ENCODE results near the gene MMRN1. TPM values are rescaled to one million over a fixed set of nuclear protein-coding genes. Genes with fewer than 3 reads are reported as not detected.

Gene MMRN1
- total RNA-seq, 4 donors from 2014 or later: 10.3 to 26.5 (median 20.5) TPM

GRCh38 chr4:89914609-89915550 is 20.2 kb downstream of the MMRN1 start:
- DNase-seq (ENCODE audit: low spot score in 2 of 2): no peak
- intact Hi-C loops (cut with DNase I; ENCODE audit: low total_unique reads): no loop called here
- no peak for TF ChIP-seq POLR2A (IDR thresholded peaks at IDR 0.05)
- no peak for TF ChIP-seq CTCF (IDR thresholded peaks at IDR 0.05)
- WGBS, 2 donors: 36 to 59% methylated on average over 1 of the region's 1 CpG
- H3K4me3 ChIP-seq (ENCODE audit: low read depth, poor library complexity, severe bottlenecking): no peak overlapping the region

- TF ChIP-seq CTCF (IDR thresholded peaks at IDR 0.05) (no peak), POLR2A (IDR thresholded peaks at IDR 0.05) (no peak)
Observed at GRCh38 chr4:89915937-89916336, 21.3 kb downstream of the MMRN1 start.

GRCh38 chr4:89922848-89923416 is 28.3 kb downstream of the MMRN1 start:
- intact Hi-C loops (cut with DNase I; ENCODE audit: low total_unique reads): no loop called here
- no peak for DNase-seq (ENCODE audit: low spot score in 2 of 2)
- H3K4me3 ChIP-seq (ENCODE audit: low read depth, poor library complexity, severe bottlenecking): no peak overlapping the region
- TF ChIP-seq POLR2A (IDR thresholded peaks at IDR 0.05): no peak
- TF ChIP-seq CTCF (IDR thresholded peaks at IDR 0.05): no peak
- 62 to 72% methylated on average over 5 of the region's 5 CpGs for WGBS, 2 donors

More at GRCh38 chr4:89915937-89916336, 21.3 kb downstream of the MMRN1 start:
- no peak for DNase-seq (ENCODE audit: low spot score in 2 of 2)
- intact Hi-C loops (cut with DNase I; ENCODE audit: low total_unique reads): no loop called here
- 19 to 40% methylated on average over 3 of the region's 3 CpGs for WGBS, 2 donors
- no peak overlapping the region for H3K4me3 ChIP-seq (ENCODE audit: low read depth, poor library complexity, severe bottlenecking)

- 85% methylated on average over 4 of the region's 4 CpGs for WGBS, 2 donors
- intact Hi-C loops (cut with DNase I; ENCODE audit: low total_unique reads): no loop called here
- DNase-seq (ENCODE audit: low spot score in 2 of 2): no peak
- no peak overlapping the region for H3K4me3 ChIP-seq (ENCODE audit: low read depth, poor library complexity, severe bottlenecking)
- no peak for TF ChIP-seq CTCF (IDR thresholded peaks at IDR 0.05)
- TF ChIP-seq POLR2A (IDR thresholded peaks at IDR 0.05): no peak
Observed at GRCh38 chr4:89928838-89929237, 34.2 kb downstream of the MMRN1 start.

GRCh38 chr4:89929425-89930159 is 34.9 kb downstream of the MMRN1 start:
- 63 to 66% methylated on average over 4 of the region's 4 CpGs for WGBS, 2 donors
- H3K4me3 ChIP-seq (ENCODE audit: low read depth, poor library complexity, severe bottlenecking): no peak overlapping the region
- intact Hi-C loops (cut with DNase I; ENCODE audit: low total_unique reads): no loop called here
- TF ChIP-seq POLR2A (IDR thresholded peaks at IDR 0.05): no peak
- no peak for TF ChIP-seq CTCF (IDR thresholded peaks at IDR 0.05)
- DNase-seq (ENCODE audit: low spot score in 2 of 2): no peak

Data from lower leg skin (tissue), 4 donors.